ENCODE results near the gene SBF2.

Gene SBF2

DNA sequence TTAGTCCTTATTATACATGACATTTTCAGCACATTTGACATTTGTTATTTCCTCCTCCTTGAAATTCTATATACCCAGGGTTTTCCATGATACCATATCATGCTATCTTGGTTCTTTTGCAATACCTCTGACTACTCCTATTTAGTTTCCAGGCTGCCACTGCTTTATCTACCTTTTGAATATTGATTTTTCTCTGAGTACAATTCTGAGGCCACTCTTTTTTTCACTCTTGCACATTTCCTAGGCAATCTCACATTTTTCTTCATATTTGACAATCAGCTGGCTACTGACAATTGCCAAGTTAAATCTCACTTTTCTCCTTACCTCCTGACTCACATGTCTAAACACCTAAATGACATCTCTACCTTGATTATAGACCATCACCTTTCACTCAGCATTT, 11.9 kb downstream of the SBF2 start:
- TF ChIP-seq POLR2AphosphoS5 (IDR thresholded peaks at IDR 0.05; ENCODE audit: low read depth) (no peak), GABPA (IDR thresholded peaks at IDR 0.05; ENCODE audit: low read depth) (no peak), CTCF (IDR thresholded peaks at IDR 0.05; ENCODE audit: insufficient read depth, low read length) (no peak), SPI1 (IDR thresholded peaks at IDR 0.05; ENCODE audit: borderline replicate concordance, low read depth) (no peak), REST (IDR thresholded peaks at IDR 0.05; ENCODE audit: insufficient replicate concordance, low read depth) (no peak)
- Histone ChIP-seq H3K4me3 (replicated peaks; ENCODE audit: insufficient read depth, low read length) (no peak overlapping the region), H3K27ac (replicated peaks) (no peak overlapping the region), H3K27me3 (ENCODE audit: insufficient read depth, poor library complexity, severe bottlenecking) (no peaks in the 10 kb centered on the region)
- no peak for DNase-seq (ENCODE audit: low read depth in 1 of 2, low spot score in 1 of 2)

- DNase-seq (ENCODE audit: low read depth in 1 of 2, low spot score in 1 of 2): no peak
- H3K4me3 ChIP-seq (replicated peaks; ENCODE audit: insufficient read depth, low read length): no peak overlapping the region
- H3K27me3 ChIP-seq (ENCODE audit: insufficient read depth, poor library complexity, severe bottlenecking): no peaks in the 10 kb centered on the region
- H3K27ac ChIP-seq (replicated peaks): no peak overlapping the region
- TF ChIP-seq CTCF (IDR thresholded peaks at IDR 0.05; ENCODE audit: insufficient read depth, low read length) (no peak), POLR2AphosphoS5 (IDR thresholded peaks at IDR 0.05; ENCODE audit: low read depth) (no peak), SPI1 (IDR thresholded peaks at IDR 0.05; ENCODE audit: borderline replicate concordance, low read depth) (no peak), REST (IDR thresholded peaks at IDR 0.05; ENCODE audit: insufficient replicate concordance, low read depth) (no peak), GABPA (IDR thresholded peaks at IDR 0.05; ENCODE audit: low read depth) (no peak)
Measured at GRCh38 chr11:10275714-10276113, 18.3 kb downstream of the SBF2 start.

DNA sequence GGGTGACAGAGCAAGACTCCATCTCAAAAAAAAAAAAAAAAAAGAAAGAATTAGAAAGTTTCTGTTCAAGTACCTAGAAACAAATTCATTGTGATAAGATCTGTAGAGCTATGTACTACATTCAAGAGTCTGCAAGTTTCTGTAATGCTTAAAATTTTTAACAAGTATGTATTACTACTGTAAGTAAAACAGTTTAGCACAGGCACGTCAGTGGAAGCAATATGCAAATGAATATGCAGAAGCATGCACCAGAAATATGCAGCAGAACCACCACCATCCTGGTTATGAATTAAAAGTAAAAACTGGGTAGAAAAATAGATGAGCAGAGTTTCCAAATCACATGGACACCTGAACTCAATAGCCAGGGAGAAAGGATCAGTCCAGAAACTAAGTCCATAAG, 19.3 kb downstream of the SBF2 start:
- Histone ChIP-seq H3K4me3 (replicated peaks; ENCODE audit: insufficient read depth, low read length) (no peak overlapping the region), H3K27me3 (ENCODE audit: insufficient read depth, poor library complexity, severe bottlenecking) (no peaks in the 10 kb centered on the region), H3K27ac (replicated peaks) (no peak overlapping the region)
- no peak for DNase-seq (ENCODE audit: low read depth in 1 of 2, low spot score in 1 of 2)
- TF ChIP-seq CTCF (IDR thresholded peaks at IDR 0.05; ENCODE audit: insufficient read depth, low read length) (no peak), REST (IDR thresholded peaks at IDR 0.05; ENCODE audit: insufficient replicate concordance, low read depth) (no peak), SPI1 (IDR thresholded peaks at IDR 0.05; ENCODE audit: borderline replicate concordance, low read depth) (no peak), GABPA (IDR thresholded peaks at IDR 0.05; ENCODE audit: low read depth) (no peak)
